GM12878 (cell line): ENCODE data around the gene SMCP. TPM values are rescaled to one million over a fixed set of nuclear protein-coding genes. Genes with fewer than 3 reads are reported as not detected.

Experiments used
- ATAC-seq: fragments of 200-7000 bp; cut with Tn5 transposase; 3 replicates; pipeline ENCODE4 v1.9.1; 2020; ENCODE audit warnings: mild to moderate bottlenecking, moderate library complexity
- BruUV-seq: library from RNA; stranded (reverse); fragments of 400-500 nt; replicated peaks from 2 replicates; lab custom pipeline; 2021; lab: Mats Ljungman, UMichigan
- CTCF ChIA-PET: fragments of 300-600 bp; sonication (Branson Sonifier 250); formaldehyde crosslinking; extraction: SDS; loops from one replicate; lab custom pipeline; 2021; ENCODE audit warnings: inconsistent platforms; lab: Yijun Ruan, JAX
- POLR2A ChIA-PET: fragments of 350-600 bp; formaldehyde crosslinking; extraction: SDS; loops from one replicate; lab custom pipeline; 2021; ENCODE audit warnings: inconsistent platforms; lab: Charles Lee
- RAD21 ChIA-PET: fragments of 300-600 bp; sonication (Branson Sonifier 250); formaldehyde crosslinking; loops from one replicate; lab custom pipeline; 2023; ENCODE audit warnings: antibody characterized with exemption; ENCODE audit not compliant: unreplicated experiment; lab: Charles Lee
- SMC1A ChIA-PET: fragments of 300-600 bp; sonication (Branson Sonifier 250); formaldehyde crosslinking; loops from one replicate; lab custom pipeline; 2023; ENCODE audit not compliant: unreplicated experiment, uncharacterized antibody; lab: Charles Lee
- DNase-seq: peaks from one replicate; pipeline ENCODE4 v3.0.0-alpha.2; 2011; ENCODE audit warnings: low read depth, low spot score
- FAIRE-seq: peaks from 3 replicates; lab custom pipeline; 2011; peaks lifted over from hg19 to GRCh38; lab: Jason Lieb, UNC
- H2AFZ ChIP-seq: 2 replicates; pipeline ENCODE4 v1.6.0; 2011; ENCODE audit warnings: low read depth, low read length, control low read depth; ENCODE audit not compliant: control insufficient read depth
- H3K27ac ChIP-seq: 2 replicates; pipeline ENCODE4 v1.5.1; 2011; ENCODE audit warnings: control low read depth; ENCODE audit not compliant: control insufficient read depth, insufficient read depth
- H3K27me3 ChIP-seq, 2 experiments: replicated peaks in 1 of 2; 2 replicates each; pipeline versions ENCODE4 v1.6.0 to v1.6.1; 2011; ENCODE audit warnings: low read length in 1 of 2; ENCODE audit not compliant: control insufficient read depth in 2 of 2, insufficient read depth in 2 of 2
- H3K36me3 ChIP-seq, 2 experiments: 2 replicates each; pipeline ENCODE4 v1.5.1; 2011; ENCODE audit warnings: low read length in 1 of 2; ENCODE audit not compliant: control insufficient read depth in 2 of 2, insufficient read depth in 2 of 2
- H3K4me1 ChIP-seq: 2 replicates; pipeline ENCODE4 v1.6.1; 2011; ENCODE audit warnings: mild to moderate bottlenecking, low read length, moderate library complexity, mixed read lengths; ENCODE audit not compliant: control insufficient read depth, insufficient read depth
- H3K4me2 ChIP-seq: 2 replicates; pipeline ENCODE4 v1.6.0; 2011; ENCODE audit warnings: control low read depth; ENCODE audit not compliant: control insufficient read depth, insufficient read depth
- H3K4me3 ChIP-seq: fragments of 200-600 bp; sonication (generic); 2 replicates; pipeline ENCODE4 v1.5.1; 2016
- H3K79me2 ChIP-seq: 2 replicates; pipeline ENCODE4 v1.6.0; 2011; ENCODE audit warnings: low read length; ENCODE audit not compliant: control insufficient read depth, insufficient read depth
- H3K9ac ChIP-seq: 2 replicates; pipeline ENCODE4 v1.8.0; 2011; ENCODE audit warnings: low read length, control low read depth, mixed read lengths; ENCODE audit not compliant: control insufficient read depth, insufficient read depth
- H3K9me3 ChIP-seq: replicated peaks from 3 replicates; pipeline ENCODE4 v1.5.1; 2011; ENCODE audit warnings: mild to moderate bottlenecking, low read length; ENCODE audit not compliant: control insufficient read depth, insufficient read depth
- H4K20me1 ChIP-seq: 2 replicates; pipeline ENCODE4 v1.6.0; 2011; ENCODE audit not compliant: control insufficient read depth, insufficient read depth
- DPF2 ChIP-seq: fragments of 450-650 bp; IDR thresholded peaks from 2 replicates; pipeline ENCODE4 v1.6.1; 2017; ENCODE audit warnings: mild to moderate bottlenecking
- GABPA ChIP-seq: IDR thresholded peaks from 2 replicates; pipeline ENCODE4 v1.6.1; 2014; ENCODE audit warnings: antibody characterized with exemption, low read depth, mild to moderate bottlenecking, inconsistent platforms
- MYC ChIP-seq: IDR thresholded peaks from 2 replicates; pipeline ENCODE4 v1.6.1; 2011; ENCODE audit warnings: mild to moderate bottlenecking, low read length, moderate library complexity, inconsistent platforms; ENCODE audit not compliant: insufficient read depth, insufficient replicate concordance, insufficient read length, severe bottlenecking
- RAD21 ChIP-seq: IDR thresholded peaks from 2 replicates; pipeline ENCODE4 v1.6.1; 2011; ENCODE audit warnings: mild to moderate bottlenecking, low read depth, low read length, moderate library complexity; ENCODE audit not compliant: insufficient read depth
- SMC3 ChIP-seq: IDR thresholded peaks from 2 replicates; pipeline ENCODE4 v1.6.1; 2011; ENCODE audit warnings: low read length, improper control_type of control experiment, borderline replicate concordance
- ZBTB11 ChIP-seq: fragments of 450-650 bp; formaldehyde crosslinking; IDR thresholded peaks from 2 replicates; pipeline ENCODE4 v1.5.0; 2022; ENCODE audit warnings: mild to moderate bottlenecking, missing genetic modification characterization
- WGBS: methylation state at CpG from one replicate; pipeline ENCODE4 v1.1.6; 2016; ENCODE audit warnings: low lambda C conversion rate; ENCODE audit not compliant: insufficient replicate concordance, insufficient coverage; ENCODE audit errors: missing lambda C conversion rate; 5-methylcytosine and 5-hydroxymethylcytosine counted together
- in situ Hi-C: fragments of 300-500 bp; cut with MboI; formaldehyde crosslinking; loops from 9 replicates; pipeline ENCODE4 v1.14.3; 2018; ENCODE audit warnings: mixed read lengths
- intact Hi-C: fragments of 100-400 bp; cut with micrococcal nuclease; formaldehyde crosslinking; loops from one replicate; pipeline ENCODE4 v1.14.2; 2022; ENCODE audit not compliant: unreplicated experiment
- polyA plus RNA-seq, 11 experiments: library from polyadenylated mRNA; depleted of rRNA in 4 of 11; unstranded in 6 of 11; stranded (reverse) in 5 of 11; fragments of >200 nt; fragmentation: Nextera tagmentation in 4 of 11; fragmentation: Illumina TruSeq in 1 of 11; extraction: Ambion mirVana in 4 of 11; extraction: Trizol in 1 of 11; gene quantifications; 1 replicate in 1 of 11; 2 replicates in 10 of 11; pipeline versions ENCODE4 v1.2.1 to v1.2.3, GENCODE V29; 2011 to 2016; ENCODE audit warnings: inconsistent platforms in 2 of 11, missing spikeins in 2 of 11, low read depth in 1 of 11
- total RNA-seq, 4 experiments: library from RNA; depleted of rRNA in 3 of 4; stranded (reverse); fragments of >200 nt in 3 of 4; fragmentation: Illumina TruSeq in 1 of 4; extraction: Trizol in 1 of 4; gene quantifications; 2 replicates each; pipeline versions ENCODE4 v1.2.1 to v1.2.3, GENCODE V29; 2013 to 2021
- TF ChIP-seq, protein P1 (sequence below): IDR thresholded peaks from 2 replicates; pipeline ENCODE4 v1.6.1; 2012; ENCODE audit warnings: low read depth, low read length, improper control_type of control experiment
- TF ChIP-seq, protein P2 (sequence below): fragments of 450-650 bp; IDR thresholded peaks from 2 replicates; pipeline ENCODE4 v1.6.1; 2017; ENCODE audit warnings: borderline replicate concordance

Gene SMCP
- total and polyA plus RNA-seq, 10 of the 15 experiments (the other 5 are each of a cell fraction or from before 2014, with no cell fraction given), result 0.16 to 0.69 (median 0.27) TPM; not detected in 7

DNA sequence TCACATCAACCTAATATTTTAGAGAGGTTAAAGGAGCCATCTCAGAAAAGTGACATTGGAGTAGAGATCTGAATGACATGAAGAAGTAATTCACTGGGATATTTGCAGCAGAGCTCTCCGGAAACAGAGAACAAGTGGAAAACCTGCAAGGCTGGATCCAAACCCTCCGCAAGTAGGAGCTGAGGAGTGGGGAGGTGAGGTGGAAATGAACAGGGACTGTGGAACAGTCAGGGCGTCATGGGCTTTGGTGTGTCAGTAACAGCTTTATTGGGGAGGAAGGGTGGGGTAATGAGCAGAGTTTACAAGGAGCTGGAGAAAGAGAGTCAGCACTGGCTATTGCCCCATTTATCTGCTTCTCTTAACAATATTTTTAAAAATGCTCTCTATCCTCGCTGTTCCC lies 20.9 kb downstream of the SMCP start:
- TF ChIP-seq RAD21 (no peak), GABPA (no peak)
- TF ChIP-seq, protein P1, sequence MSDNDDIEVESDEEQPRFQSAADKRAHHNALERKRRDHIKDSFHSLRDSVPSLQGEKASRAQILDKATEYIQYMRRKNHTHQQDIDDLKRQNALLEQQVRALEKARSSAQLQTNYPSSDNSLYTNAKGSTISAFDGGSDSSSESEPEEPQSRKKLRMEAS, result no peak
- Histone ChIP-seq H3K27ac (no peak overlapping the region), H4K20me1 (no peaks in the 10 kb centered on the region), H2AFZ (no peak overlapping the region), H3K4me3 (no peak overlapping the region), H3K4me1 (peaks cover 5% of the 10 kb centered on the region), H3K9me3 (no peaks in the 10 kb centered on the region), H3K27me3 (peaks cover 0 to 2% of the 10 kb centered on the region in 2 experiments; a peak in 1 of 4 replicates), H3K36me3 (no peaks in the 10 kb centered on the region), H3K9ac (no peak overlapping the region), H3K79me2 (no peaks in the 10 kb centered on the region), H3K4me2 (no peak overlapping the region)
- in situ Hi-C loops (no loop called here), intact Hi-C loops (no loop called here)
- ChIA-PET CTCF (no interaction called here), POLR2A (no interaction called here), SMC1A (interaction anchor here (1.2 kb wide), 1 partner anchor 13 kb away, joined by 4 read pairs; no protein-coding TSS in a partner anchor), RAD21 (no interaction called here)
- WGBS, result 52% methylated on average over 4 of the region's 4 CpGs
- DNase-seq (no peak), FAIRE-seq (no peak), ATAC-seq (no peak)
- BruUV-seq, result no TSS peak

DNA sequence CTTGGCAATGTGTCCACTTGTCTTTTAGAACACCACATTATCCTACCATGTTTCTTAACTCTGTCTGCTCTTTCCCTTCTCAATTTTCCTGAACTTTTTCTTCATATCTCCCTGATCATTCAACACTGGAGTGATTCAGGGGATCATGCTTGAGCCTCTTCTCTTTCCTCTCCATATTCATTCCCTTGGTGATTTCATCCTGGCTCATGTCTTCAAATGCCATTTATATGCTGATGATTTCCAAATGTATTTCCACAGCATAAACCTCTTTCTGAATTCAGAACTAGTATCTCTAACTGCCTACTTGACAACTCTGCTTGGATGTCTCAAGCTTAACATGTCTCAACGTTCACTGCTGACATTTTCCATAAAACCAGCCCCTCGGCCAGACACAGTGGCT lies 21.8 kb downstream of the SMCP start:
- no peak overlapping the region for H3K9ac ChIP-seq
- RAD21 ChIA-PET, result no interaction called here
- no peak overlapping the region for H3K27ac ChIP-seq
- H3K27me3 ChIP-seq, result peaks cover 0 to 2% of the 10 kb centered on the region in 2 experiments; a peak in 1 of 4 replicates
- POLR2A ChIA-PET, result no interaction called here
- WGBS, result 7% methylated on average over 2 of the region's 2 CpGs
- DNase-seq (no peak), ATAC-seq (no peak), FAIRE-seq (no peak)
- H3K4me1 ChIP-seq, result peaks cover 11% of the 10 kb centered on the region
- H2AFZ ChIP-seq, result no peak overlapping the region
- in situ Hi-C loops, result no loop called here
- no peaks in the 10 kb centered on the region for H4K20me1 ChIP-seq
- no TSS peak for BruUV-seq
- SMC1A ChIA-PET, result interaction anchor here (0.6 kb wide), 1 partner anchor 21 kb away, joined by 3 read pairs; no protein-coding TSS in a partner anchor
- TF ChIP-seq MYC (no peak), DPF2 (no peak), SMC3 (no peak), ZBTB11 (CRISPR knock-in tag) (no peak)
- TF ChIP-seq, protein P2, sequence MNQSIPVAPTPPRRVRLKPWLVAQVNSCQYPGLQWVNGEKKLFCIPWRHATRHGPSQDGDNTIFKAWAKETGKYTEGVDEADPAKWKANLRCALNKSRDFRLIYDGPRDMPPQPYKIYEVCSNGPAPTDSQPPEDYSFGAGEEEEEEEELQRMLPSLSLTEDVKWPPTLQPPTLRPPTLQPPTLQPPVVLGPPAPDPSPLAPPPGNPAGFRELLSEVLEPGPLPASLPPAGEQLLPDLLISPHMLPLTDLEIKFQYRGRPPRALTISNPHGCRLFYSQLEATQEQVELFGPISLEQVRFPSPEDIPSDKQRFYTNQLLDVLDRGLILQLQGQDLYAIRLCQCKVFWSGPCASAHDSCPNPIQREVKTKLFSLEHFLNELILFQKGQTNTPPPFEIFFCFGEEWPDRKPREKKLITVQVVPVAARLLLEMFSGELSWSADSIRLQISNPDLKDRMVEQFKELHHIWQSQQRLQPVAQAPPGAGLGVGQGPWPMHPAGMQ, result no peak
- no peaks in the 10 kb centered on the region for H3K79me2 ChIP-seq
- intact Hi-C loops, result no loop called here
- H3K4me3 ChIP-seq, result no peak overlapping the region
- H3K9me3 ChIP-seq, result no peaks in the 10 kb centered on the region
- no peaks in the 10 kb centered on the region for H3K36me3 ChIP-seq
- H3K4me2 ChIP-seq, result no peak overlapping the region
- CTCF ChIA-PET, result no interaction called here
